Stimulated activated CD8-positive, alpha-beta memory T cell treated with anti-CD3 and anti-CD28 coated beads, Interleukin-15, amount 100 ng/mL, for 48 hours (primary cell): Measurements from ENCODE around the gene PRLH.

Source experiments
- DNase-seq, 2 donors: peaks; one replicate each; pipeline ENCODE4 v3.0.0-alpha.2; 2020; ENCODE audit warnings: low read depth in 2 of 2

PRLH gene

GRCh38 chr2:237565974-237566373 lies 400 bp upstream of the PRLH start:
- no peak for DNase-seq

- no peak for DNase-seq
These were observed 1.1 kb downstream of the PRLH start for GRCh38 chr2:237567276-237568029.

- no peak for DNase-seq
These were observed 1.8 kb downstream of the PRLH start for GRCh38 chr2:237568121-237568660.

DNA sequence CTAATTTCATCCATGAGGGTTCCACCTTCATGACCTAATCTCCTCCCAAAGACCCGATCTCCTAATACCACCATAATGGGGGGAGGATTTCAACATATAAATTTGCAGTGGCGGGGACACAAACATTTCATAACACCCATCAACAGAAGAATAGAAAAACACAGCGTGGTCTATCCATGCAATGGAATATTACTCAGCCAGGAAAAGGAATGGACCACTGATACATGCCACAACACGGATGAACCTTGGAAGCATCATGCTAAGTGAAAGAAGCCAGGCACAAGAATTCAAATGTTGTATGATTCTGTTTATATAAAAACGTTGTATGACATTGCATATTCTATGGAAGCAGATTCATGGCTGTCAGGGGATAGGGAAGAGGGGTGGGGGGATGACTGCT lies 2.7 kb downstream of the PRLH start:
- DNase-seq = no peak

DNA sequence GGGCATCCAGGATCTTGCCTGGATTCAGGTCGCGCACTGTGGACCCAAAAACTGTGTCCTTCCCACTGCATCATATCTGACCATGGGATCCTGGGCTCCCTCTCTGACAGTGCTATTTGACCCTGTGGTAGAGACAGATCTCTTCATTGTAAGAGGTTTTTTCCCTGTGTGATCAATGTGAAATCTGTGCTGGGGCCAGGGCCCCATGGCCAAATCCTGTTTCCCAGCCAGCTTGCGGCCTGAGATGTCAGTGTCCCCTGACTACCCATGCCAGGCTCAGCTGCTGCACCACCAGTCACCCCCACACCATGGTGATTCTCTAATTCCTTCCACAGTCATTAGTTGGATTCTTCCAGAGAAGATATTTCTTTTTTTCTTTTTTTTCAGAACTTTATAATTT lies 3.5 kb downstream of the PRLH start:
- DNase-seq = no peak

DNA sequence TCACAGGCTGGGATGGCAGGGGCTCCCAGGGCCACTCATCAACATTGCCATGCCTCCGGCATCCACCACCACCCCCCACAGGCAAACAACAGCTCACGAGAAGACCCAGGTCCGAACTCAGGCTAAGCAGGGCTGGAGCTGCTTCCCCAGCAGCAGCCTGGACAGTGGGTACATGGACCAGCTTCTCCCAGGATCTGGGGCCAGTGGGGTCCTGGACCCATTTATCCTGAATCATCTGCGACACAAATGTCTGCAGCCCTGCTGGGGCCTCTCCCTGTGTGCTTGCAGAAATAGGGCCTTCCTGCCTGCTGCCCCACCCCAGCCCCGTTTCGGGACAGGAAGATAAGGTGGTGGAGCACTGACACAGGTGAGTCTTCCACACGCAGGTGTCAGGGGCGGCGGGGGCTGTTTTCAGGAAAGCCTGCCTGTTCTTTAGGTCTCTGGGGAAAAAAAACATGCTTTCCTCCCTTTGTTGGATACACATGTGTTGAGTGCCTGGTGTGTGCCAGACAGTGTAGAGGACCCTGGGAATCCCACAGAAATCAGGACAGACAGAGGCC lies 4.5 kb downstream of the PRLH start:
- no peak for DNase-seq

DNA sequence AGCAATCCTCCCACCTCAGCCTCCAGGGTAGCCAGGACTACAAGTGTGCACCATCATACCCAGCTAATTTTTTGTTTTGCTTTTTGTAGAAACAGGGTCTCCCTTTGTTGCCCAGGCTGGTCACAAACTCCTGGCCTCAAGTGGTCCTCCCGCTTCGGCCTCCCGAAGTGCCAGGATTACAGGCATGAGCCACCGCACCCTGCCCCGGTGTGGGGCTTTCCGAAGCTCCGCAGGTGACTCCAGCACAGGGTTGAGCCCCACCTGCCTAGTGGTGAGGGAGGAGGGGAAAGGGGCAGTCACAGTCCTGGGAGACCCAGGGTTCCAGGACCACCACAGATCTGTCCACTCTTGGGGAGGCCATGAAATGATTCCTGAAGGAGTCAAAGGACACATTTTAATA lies 5.2 kb downstream of the PRLH start:
- no peak for DNase-seq

GRCh38 chr2:237572021-237572741 lies 5.8 kb downstream of the PRLH start:
- peak; percentile 74 to 77 for DNase-seq

GRCh38 chr2:237572742-237573101 lies 6.3 kb downstream of the PRLH start:
- DNase-seq = no peak

- DNase-seq = no peak
These were observed 7.5 kb downstream of the PRLH start for GRCh38 chr2:237573721-237574415.

DNA sequence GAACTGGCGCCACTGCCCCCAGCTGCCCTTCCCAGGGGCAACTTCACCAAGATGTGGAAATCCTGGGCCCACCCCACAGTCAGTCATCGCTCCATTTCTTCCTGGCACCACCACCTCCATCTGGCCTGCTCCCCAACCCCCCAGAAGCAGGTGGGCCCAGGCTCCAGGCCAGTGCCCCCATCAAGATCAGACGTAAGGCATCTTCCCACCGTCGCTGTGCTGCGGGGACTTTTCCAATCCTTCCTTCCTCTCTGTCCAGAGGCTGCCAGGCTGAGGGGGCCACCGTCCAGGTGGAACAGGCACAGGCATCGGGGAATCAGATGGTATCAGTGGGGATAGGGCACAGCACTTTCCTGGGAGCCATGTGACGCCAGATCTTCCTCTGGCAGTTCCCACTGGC lies 8.1 kb downstream of the PRLH start:
- no peak for DNase-seq

- no peak for DNase-seq
These were observed 8.8 kb downstream of the PRLH start for GRCh38 chr2:237574894-237575868.

- no peak for DNase-seq
These were observed 9.8 kb downstream of the PRLH start for GRCh38 chr2:237575869-237576862.

DNA sequence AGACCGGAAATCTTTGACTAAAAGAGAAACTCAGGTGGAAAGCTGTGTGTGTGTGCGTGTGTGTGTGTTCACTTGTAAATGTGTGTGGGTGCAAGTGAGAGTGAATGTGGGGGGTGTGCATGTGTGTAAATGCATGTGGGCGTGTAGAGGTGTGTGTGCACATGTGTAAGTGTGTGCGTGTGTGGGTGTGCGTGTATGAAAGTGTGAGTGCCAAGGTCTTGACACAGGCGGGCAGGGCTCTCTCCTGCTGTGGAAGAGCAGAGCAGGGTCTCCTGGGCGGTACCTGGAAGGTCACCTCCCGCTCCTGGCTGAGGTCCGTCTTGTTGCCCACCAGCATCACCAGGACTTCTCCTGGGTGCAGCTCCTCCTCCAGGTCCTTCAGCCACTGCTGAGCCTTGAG lies 10.6 kb downstream of the PRLH start:
- DNase-seq = no peak

DNA sequence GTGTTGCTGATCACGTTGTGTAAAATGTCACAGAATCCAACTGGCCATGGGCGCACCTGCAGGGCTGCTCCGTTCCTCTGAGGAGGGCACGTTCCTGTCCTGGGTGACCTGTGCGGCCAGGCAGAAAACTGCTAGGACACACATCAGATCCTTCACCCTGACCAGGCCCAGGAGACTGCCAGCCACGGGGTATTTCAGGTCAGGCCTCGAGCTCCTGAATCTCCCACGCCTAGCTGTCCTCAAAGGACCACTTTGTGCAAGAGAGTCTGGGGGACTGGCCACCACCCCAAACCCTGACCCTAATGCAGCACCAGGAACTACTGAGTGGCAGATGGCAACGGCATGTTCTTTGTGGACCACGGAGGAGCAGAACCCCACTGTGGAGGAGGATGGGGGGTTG lies 11.1 kb downstream of the PRLH start:
- no peak for DNase-seq

DNA sequence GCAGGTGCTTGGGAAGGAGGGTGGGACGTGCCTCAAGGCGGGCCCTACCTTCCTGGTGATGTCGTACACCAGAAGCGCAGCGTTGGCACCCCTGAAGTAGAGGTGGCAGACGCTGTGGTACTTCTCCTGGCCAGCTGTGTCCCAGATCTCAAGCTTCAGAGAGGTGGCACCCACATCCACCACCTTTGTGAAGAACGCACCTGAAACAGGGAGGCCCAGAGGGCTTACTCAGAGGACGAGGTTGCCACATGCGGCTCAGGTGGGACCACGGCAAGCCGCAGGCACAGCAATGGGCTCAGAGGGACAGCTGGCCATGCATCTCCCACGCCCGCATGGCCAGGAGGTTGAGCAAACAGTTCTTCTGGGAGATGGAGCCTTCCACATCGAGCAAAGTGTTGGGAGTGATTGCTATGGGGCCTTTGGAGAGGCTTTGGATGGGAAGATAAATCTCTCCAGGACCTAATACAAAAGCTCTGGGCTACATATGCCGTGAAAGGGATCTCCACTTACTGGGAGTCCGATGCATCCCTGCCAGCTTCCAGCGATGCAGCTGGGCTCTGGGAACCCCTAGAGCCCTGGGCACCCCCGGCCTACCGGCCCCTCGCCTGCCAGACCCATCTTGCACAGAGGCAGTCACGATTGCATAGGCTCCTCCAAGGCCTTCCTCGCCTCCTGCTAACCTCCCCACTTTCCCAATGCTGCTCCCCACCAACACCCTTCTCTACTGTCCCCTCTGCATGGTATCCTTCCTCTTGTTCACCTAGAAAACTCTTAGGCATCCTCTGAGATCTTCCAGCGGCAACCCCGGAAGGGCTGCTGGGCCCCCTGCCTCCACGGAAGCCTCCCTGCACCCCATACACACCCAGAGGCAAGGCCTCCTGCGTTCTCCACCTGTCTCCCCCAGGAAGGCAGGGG lies 11.8 kb downstream of the PRLH start:
- no peak for DNase-seq

DNA sequence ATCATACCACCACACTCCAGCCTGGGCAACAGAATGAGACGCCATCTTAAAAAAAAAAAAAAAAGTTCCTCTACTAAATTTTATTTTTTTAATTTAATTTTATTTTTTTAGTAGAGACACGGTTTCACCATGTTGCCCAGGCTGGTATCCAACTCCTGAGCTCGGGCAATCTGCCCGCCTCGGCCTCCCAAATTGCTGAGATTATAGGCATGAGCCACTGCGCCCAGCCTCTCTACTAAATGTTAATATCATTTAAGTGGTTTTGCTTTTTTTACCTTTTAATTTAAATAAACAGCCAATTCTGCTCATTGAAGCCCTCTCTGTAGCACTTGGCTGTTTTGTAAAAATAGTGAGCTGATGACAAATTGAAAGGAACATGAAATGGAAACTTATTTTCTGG lies 15.0 kb downstream of the PRLH start:
- no peak for DNase-seq
